HCT116 (cell line): ENCODE results near the gene TNIP3. TPM values are rescaled to one million over a fixed set of nuclear protein-coding genes. Genes with fewer than 3 reads are reported as not detected.

Experiments
- ATAC-seq: fragments of 200-7000 bp; cut with Tn5 transposase; 2 replicates; pipeline ENCODE4 v1.9.1; 2020; ENCODE audit warnings: mild to moderate bottlenecking, moderate library complexity
- BruUV-seq: library from RNA; stranded (reverse); fragments of 400-500 nt; replicated peaks from 2 replicates; lab custom pipeline; 2021; lab: Mats Ljungman, UMichigan
- CTCF ChIA-PET: fragments of 300-600 bp; sonication (Branson Sonifier 250); formaldehyde crosslinking; loops from one replicate; lab custom pipeline; 2021; ENCODE audit warnings: antibody characterized with exemption; lab: Charles Lee
- POLR2A ChIA-PET: fragments of 300-600, 350-600 bp; sonication (Branson Sonifier 250); formaldehyde crosslinking; loops from one replicate; lab custom pipeline; 2021; ENCODE audit warnings: antibody characterized with exemption; lab: Charles Lee
- RAD21 ChIA-PET, 2 experiments: fragments of 300-600 bp; sonication (Branson Sonifier 250); formaldehyde crosslinking; loops; one replicate each; lab custom pipeline; 2023; ENCODE audit warnings: low total read pairs in 2 of 2; ENCODE audit not compliant: uncharacterized antibody in 2 of 2, unreplicated experiment in 2 of 2, low non-redundant PET in 1 of 2; lab: Charles Lee
- DNase-seq: peaks from one replicate; pipeline ENCODE4 v3.0.0-alpha.2; 2010; ENCODE audit warnings: low read depth, low spot score
- H2AFZ ChIP-seq: fragments of 200-600 bp; shearing (Covaris generic), sonication (generic); 2 replicates; pipeline ENCODE4 v1.6.1; 2017; ENCODE audit warnings: low read depth, mixed run types, mixed read lengths, antibody characterized with exemption, low read length; ENCODE audit not compliant: poor library complexity, severe bottlenecking
- H3K27ac ChIP-seq: 2 replicates; pipeline ENCODE4 v1.5.1; 2012; ENCODE audit warnings: low read depth, low read length
- H3K27me3 ChIP-seq: fragments of 200-600 bp; sonication (generic); 2 replicates; pipeline ENCODE4 v1.6.1; 2016; ENCODE audit warnings: mixed run types, low read length, mixed read lengths; ENCODE audit not compliant: insufficient read depth
- H3K36me3 ChIP-seq, 2 experiments: fragments of 200-500 bp in 1 of 2; fragments of 200-600 bp in 1 of 2; sonication (Bioruptor generic) in 1 of 2; sonication (generic) in 1 of 2; 2 replicates each; pipeline versions ENCODE4 v1.5.1 to v1.6.1; 2014 to 2016; ENCODE audit warnings: low read length in 2 of 2, inconsistent platforms in 1 of 2, mixed read lengths in 1 of 2, mixed run types in 1 of 2; ENCODE audit not compliant: insufficient read depth in 2 of 2, control insufficient read depth in 1 of 2
- H3K4me1 ChIP-seq, 2 experiments: fragments of 200-600 bp in 1 of 2; sonication (generic) in 1 of 2; 2 replicates each; pipeline versions ENCODE4 v1.5.1 to v1.6.1; 2012 to 2017; ENCODE audit warnings: low read length in 2 of 2, inconsistent platforms in 1 of 2, mild to moderate bottlenecking in 1 of 2, mixed read lengths in 1 of 2, mixed run types in 1 of 2, moderate library complexity in 1 of 2; ENCODE audit not compliant: insufficient read depth in 2 of 2, control insufficient read depth in 1 of 2
- H3K4me2 ChIP-seq: fragments of 200-600 bp; sonication (generic); 2 replicates; pipeline ENCODE4 v1.6.1; 2017; ENCODE audit warnings: mixed run types, low read length, mixed read lengths
- H3K4me3 ChIP-seq, 2 experiments: fragments of 200-600 bp in 1 of 2; sonication (generic) in 1 of 2; replicated peaks in 1 of 2; 2 replicates each; pipeline ENCODE4 v1.5.1; 2011 to 2016; ENCODE audit warnings: low read length in 2 of 2, control low read depth in 1 of 2, low read depth in 1 of 2, mild to moderate bottlenecking in 1 of 2, mixed read lengths in 1 of 2, mixed run types in 1 of 2
- H3K79me2 ChIP-seq: fragments of 200-600 bp; sonication (generic); 2 replicates; pipeline ENCODE4 v1.6.1; 2017; ENCODE audit warnings: mild to moderate bottlenecking, mixed run types, low read length, moderate library complexity, mixed read lengths; ENCODE audit not compliant: insufficient read depth
- H3K9ac ChIP-seq: fragments of 200-600 bp; sonication (generic); 2 replicates; pipeline ENCODE4 v1.6.1; 2016; ENCODE audit warnings: low read length, mixed read lengths
- H3K9me2 ChIP-seq: fragments of 200-600 bp; sonication (generic), shearing (Covaris generic); 2 replicates; pipeline ENCODE4 v1.6.1; 2017; ENCODE audit warnings: mixed run types, mild to moderate bottlenecking, moderate library complexity; ENCODE audit not compliant: insufficient read depth
- H3K9me3 ChIP-seq, 2 experiments: fragments of 200-500 bp in 1 of 2; fragments of 200-600 bp in 1 of 2; sonication (Bioruptor generic) in 1 of 2; sonication (generic) in 1 of 2; 2 replicates each; pipeline ENCODE4 v1.6.1; 2014 to 2017; ENCODE audit warnings: low read length in 2 of 2, mixed read lengths in 2 of 2, inconsistent platforms in 1 of 2, low read depth in 1 of 2, mild to moderate bottlenecking in 1 of 2, mixed run types in 1 of 2, moderate library complexity in 1 of 2; ENCODE audit not compliant: control insufficient read depth in 1 of 2, insufficient read depth in 1 of 2
- H4K20me1 ChIP-seq: fragments of 200-600 bp; sonication (generic), shearing (Covaris generic); 2 replicates; pipeline ENCODE4 v1.6.1; 2017; ENCODE audit warnings: mixed run types, mild to moderate bottlenecking, moderate library complexity; ENCODE audit not compliant: insufficient read depth
- CEBPB ChIP-seq: IDR thresholded peaks from 2 replicates; pipeline ENCODE4 v1.6.1; 2012; ENCODE audit warnings: low read depth
- EZH2 ChIP-seq: fragments of 200-600 bp; sonication (generic); IDR thresholded peaks from 2 replicates; pipeline ENCODE4 v1.6.1; 2017; ENCODE audit warnings: antibody characterized with exemption, mixed run types
- EZH2phosphoT487 ChIP-seq: fragments of 200-600 bp; IDR thresholded peaks from 2 replicates; pipeline ENCODE4 v1.6.1; 2018; ENCODE audit warnings: antibody characterized with exemption, borderline replicate concordance
- JUND ChIP-seq: IDR thresholded peaks from 2 replicates; pipeline ENCODE4 v1.6.1; 2012
- RAD21 ChIP-seq: IDR thresholded peaks from 2 replicates; pipeline ENCODE4 v1.6.1; 2012; ENCODE audit warnings: low read depth, mild to moderate bottlenecking
- SIN3A ChIP-seq: IDR thresholded peaks from 2 replicates; pipeline ENCODE4 v1.6.1; 2012; ENCODE audit warnings: low read depth
- YY1 ChIP-seq: IDR thresholded peaks from 2 replicates; pipeline ENCODE4 v1.6.1; 2011; ENCODE audit warnings: low read length, low read depth, moderate library complexity, mild to moderate bottlenecking; ENCODE audit not compliant: insufficient replicate concordance; ENCODE audit errors: extremely low read depth
- ZNF274 ChIP-seq: fragments of 200-500 bp; sonication (Bioruptor generic); IDR thresholded peaks from 2 replicates; pipeline ENCODE4 v1.6.1; 2014; ENCODE audit warnings: mild to moderate bottlenecking, low read depth, low read length, inconsistent platforms
- intact Hi-C: fragments of 100-400 bp; cut with micrococcal nuclease; formaldehyde crosslinking; loops from 2 replicates; pipeline ENCODE4 v1.10.0; 2022
- total RNA-seq: library from RNA; stranded (reverse); gene quantifications from one replicate; pipeline ENCODE4 v1.2.1, GENCODE V29; 2021; ENCODE audit not compliant: unreplicated experiment
- TF ChIP-seq, protein P1 (sequence below): IDR thresholded peaks from 2 replicates; pipeline ENCODE4 v1.6.1; 2012
- TF ChIP-seq, protein P2 (sequence below): IDR thresholded peaks from 2 replicates; pipeline ENCODE4 v1.6.1; 2012; ENCODE audit warnings: low read depth

The TNIP3 gene
- total RNA-seq, 1 experiment from 2014 or later, result not detected

DNA sequence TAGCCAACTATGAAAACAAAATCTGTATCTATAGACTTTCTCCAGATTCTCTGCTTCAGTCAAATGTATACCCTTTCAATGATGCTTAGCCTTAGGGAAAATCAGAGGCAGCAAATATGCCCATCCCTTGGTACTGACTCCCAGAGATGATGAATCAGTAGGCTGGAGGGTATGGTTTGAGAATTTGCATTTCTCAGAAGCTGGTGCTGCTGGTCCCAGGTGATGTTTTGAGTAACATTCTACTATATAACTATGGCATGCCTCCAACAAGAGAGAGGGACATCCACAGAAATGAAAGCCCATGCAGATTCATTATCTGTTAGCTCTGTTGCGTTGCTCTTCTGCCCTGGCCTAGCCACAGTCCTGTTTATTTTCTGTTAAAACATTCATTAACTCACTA is 13.6 kb downstream of the TNIP3 start:
- no peaks in the 10 kb centered on the region for H3K79me2 ChIP-seq
- H3K4me1 ChIP-seq, result no peaks in the 10 kb centered on the region
- no peaks in the 10 kb centered on the region for H3K9me3 ChIP-seq
- ChIA-PET CTCF (no interaction called here), POLR2A (no interaction called here), RAD21 (no interaction called here)
- no peak overlapping the region for H3K4me2 ChIP-seq
- H3K9me2 ChIP-seq, result no peaks in the 10 kb centered on the region
- DNase-seq, result no peak
- no peak overlapping the region for H2AFZ ChIP-seq
- no peak for ATAC-seq
- H4K20me1 ChIP-seq, result no peaks in the 10 kb centered on the region
- H3K27me3 ChIP-seq, result no peaks in the 10 kb centered on the region
- no peak for TF ChIP-seq SIN3A
- TF ChIP-seq RAD21, result no peak
- TF ChIP-seq CEBPB, result no peak
- TF ChIP-seq JUND, result no peak
- TF ChIP-seq, protein P1, sequence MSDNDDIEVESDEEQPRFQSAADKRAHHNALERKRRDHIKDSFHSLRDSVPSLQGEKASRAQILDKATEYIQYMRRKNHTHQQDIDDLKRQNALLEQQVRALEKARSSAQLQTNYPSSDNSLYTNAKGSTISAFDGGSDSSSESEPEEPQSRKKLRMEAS, result no peak
- TF ChIP-seq, protein P2, sequence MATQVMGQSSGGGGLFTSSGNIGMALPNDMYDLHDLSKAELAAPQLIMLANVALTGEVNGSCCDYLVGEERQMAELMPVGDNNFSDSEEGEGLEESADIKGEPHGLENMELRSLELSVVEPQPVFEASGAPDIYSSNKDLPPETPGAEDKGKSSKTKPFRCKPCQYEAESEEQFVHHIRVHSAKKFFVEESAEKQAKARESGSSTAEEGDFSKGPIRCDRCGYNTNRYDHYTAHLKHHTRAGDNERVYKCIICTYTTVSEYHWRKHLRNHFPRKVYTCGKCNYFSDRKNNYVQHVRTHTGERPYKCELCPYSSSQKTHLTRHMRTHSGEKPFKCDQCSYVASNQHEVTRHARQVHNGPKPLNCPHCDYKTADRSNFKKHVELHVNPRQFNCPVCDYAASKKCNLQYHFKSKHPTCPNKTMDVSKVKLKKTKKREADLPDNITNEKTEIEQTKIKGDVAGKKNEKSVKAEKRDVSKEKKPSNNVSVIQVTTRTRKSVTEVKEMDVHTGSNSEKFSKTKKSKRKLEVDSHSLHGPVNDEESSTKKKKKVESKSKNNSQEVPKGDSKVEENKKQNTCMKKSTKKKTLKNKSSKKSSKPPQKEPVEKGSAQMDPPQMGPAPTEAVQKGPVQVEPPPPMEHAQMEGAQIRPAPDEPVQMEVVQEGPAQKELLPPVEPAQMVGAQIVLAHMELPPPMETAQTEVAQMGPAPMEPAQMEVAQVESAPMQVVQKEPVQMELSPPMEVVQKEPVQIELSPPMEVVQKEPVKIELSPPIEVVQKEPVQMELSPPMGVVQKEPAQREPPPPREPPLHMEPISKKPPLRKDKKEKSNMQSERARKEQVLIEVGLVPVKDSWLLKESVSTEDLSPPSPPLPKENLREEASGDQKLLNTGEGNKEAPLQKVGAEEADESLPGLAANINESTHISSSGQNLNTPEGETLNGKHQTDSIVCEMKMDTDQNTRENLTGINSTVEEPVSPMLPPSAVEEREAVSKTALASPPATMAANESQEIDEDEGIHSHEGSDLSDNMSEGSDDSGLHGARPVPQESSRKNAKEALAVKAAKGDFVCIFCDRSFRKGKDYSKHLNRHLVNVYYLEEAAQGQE, result no peak
- H3K36me3 ChIP-seq, result no peaks in the 10 kb centered on the region
- intact Hi-C loops, result no loop called here
- no peak overlapping the region for H3K27ac ChIP-seq
- H3K4me3 ChIP-seq, result no peak overlapping the region
- no peak overlapping the region for H3K9ac ChIP-seq
- no TSS peak for BruUV-seq

DNA sequence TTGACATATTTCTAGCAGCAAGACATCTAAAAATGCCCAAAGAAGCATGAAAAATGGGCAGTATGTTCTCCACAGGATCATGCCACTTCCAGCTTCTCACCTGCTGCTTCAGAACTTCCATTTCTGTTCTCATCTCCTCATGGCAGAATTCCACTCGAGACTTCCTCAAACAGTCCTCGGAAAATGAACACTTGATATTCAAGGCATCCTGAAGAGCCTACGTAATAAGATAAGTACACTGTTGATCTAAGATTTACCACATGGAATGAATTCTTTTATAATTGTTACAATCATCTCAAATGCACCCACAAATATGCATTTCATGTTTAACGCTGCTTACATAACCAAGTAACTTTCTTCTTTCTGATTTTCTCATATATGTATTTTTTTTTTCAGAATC is 14.1 kb downstream of the TNIP3 start:
- Histone ChIP-seq H3K4me2 (no peak overlapping the region), H3K27ac (no peak overlapping the region), H3K27me3 (no peaks in the 10 kb centered on the region), H3K9ac (no peak overlapping the region), H3K9me2 (no peaks in the 10 kb centered on the region), H3K79me2 (no peaks in the 10 kb centered on the region), H3K4me3 (no peak overlapping the region), H3K9me3 (no peaks in the 10 kb centered on the region), H2AFZ (no peak overlapping the region), H4K20me1 (no peaks in the 10 kb centered on the region), H3K36me3 (no peaks in the 10 kb centered on the region), H3K4me1 (no peaks in the 10 kb centered on the region)
- BruUV-seq, result no TSS peak
- no peak for TF ChIP-seq ZNF274
- no peak for TF ChIP-seq SIN3A
- no peak for TF ChIP-seq EZH2
- TF ChIP-seq EZH2phosphoT487, result no peak
- TF ChIP-seq YY1, result no peak
- ChIA-PET POLR2A (no interaction called here), CTCF (no interaction called here), RAD21 (no interaction called here)
- intact Hi-C loops, result no loop called here
- no peak for ATAC-seq
- no peak for DNase-seq
